Measurements from ENCODE around the gene MXRA8. TPM values are rescaled to one million over a fixed set of nuclear protein-coding genes. Genes with fewer than 3 reads are reported as not detected.
A peak's percentile ranks its signal among the peaks of the same experiment; 100 is the strongest.

The MXRA8 gene
- total RNA-seq, 1 experiment from 2014 or later = 9.6 TPM

GRCh38 chr1:1387098-1388077, 29.0 kb upstream of the MXRA8 start:
- H4K8ac ChIP-seq (replicated peaks; ENCODE audit: insufficient read length, low read depth, low read length) = no peak overlapping the region
- H4K91ac ChIP-seq (ENCODE audit: insufficient read length, low read depth, low read length) = no peak overlapping the region
- H2AFZ ChIP-seq (ENCODE audit: low read length) = no peak overlapping the region
- no peaks in the 10 kb centered on the region for H3K9me3 ChIP-seq (ENCODE audit: control insufficient read depth, low read depth, low read length)
- Mint-ChIP-seq H3K27me3 (ENCODE audit: low read depth) (no peaks in the 10 kb centered on the region), H3K27ac (peak overlapping the region in 1 of 3 experiments; percentile 11; a peak in 1 of 7 replicates), H3K9me3 (no peaks in the 10 kb centered on the region), H3K36me3 (ENCODE audit: insufficient read depth in 1 of 3, low read depth in 3 of 3) (peaks cover 51 to 82% (median 65%) of the 10 kb centered on the region in 3 experiments; a peak in 6 of 7 replicates), H3K4me3 (no peak overlapping the region), H3K4me1 (peaks cover 4% of the 10 kb centered on the region in 2 experiments; a peak in 1 of 4 replicates)
- no peak overlapping the region for H3K27ac ChIP-seq (ENCODE audit: insufficient read length, low read depth, low read length)
- WGBS (ENCODE audit: extremely low coverage, insufficient read length, low lambda C conversion rate) = no CpG with 5 or more reads among the region's 50 CpGs
- H3K79me1 ChIP-seq (ENCODE audit: insufficient read depth, low read depth, low read length, poor library complexity, severe bottlenecking) = no peaks in the 10 kb centered on the region
- no peak overlapping the region for H3K23ac ChIP-seq (ENCODE audit: insufficient read length, low read depth, low read length)
- H3K27me3 ChIP-seq (ENCODE audit: insufficient read depth, low read length) = no peaks in the 10 kb centered on the region
- no peak for DNase-seq
- H2BK5ac ChIP-seq (ENCODE audit: insufficient read length, low read length) = no peak overlapping the region
- H2BK15ac ChIP-seq (ENCODE audit: low read depth, low read length) = no peak overlapping the region
- TF ChIP-seq CTCF (conservative IDR thresholded peaks at IDR 0.05) = no peak
- no peak overlapping the region for H2AK5ac ChIP-seq (ENCODE audit: insufficient read length, low read length)
- no peaks in the 10 kb centered on the region for H3K23me2 ChIP-seq (ENCODE audit: insufficient read length, low read depth, low read length, poor library complexity, severe bottlenecking)
- no peaks in the 10 kb centered on the region for H3K4me1 ChIP-seq (ENCODE audit: insufficient read depth, low read length)
- H2BK12ac ChIP-seq (ENCODE audit: insufficient read length, low read depth, low read length) = no peak overlapping the region
- H2BK120ac ChIP-seq (ENCODE audit: low read depth, low read length, poor library complexity, severe bottlenecking) = no peak overlapping the region
- H3K4ac ChIP-seq (ENCODE audit: low read depth, low read length) = no peak overlapping the region
- no peaks in the 10 kb centered on the region for H4K20me1 ChIP-seq (ENCODE audit: control insufficient read depth, insufficient read depth, insufficient read length)
- no peak overlapping the region for H3K18ac ChIP-seq (ENCODE audit: insufficient read length, low read depth, low read length)
- H2BK20ac ChIP-seq (ENCODE audit: low read depth, low read length, poor library complexity, severe bottlenecking) = no peak overlapping the region
- no peaks in the 10 kb centered on the region for H3K79me2 ChIP-seq (ENCODE audit: insufficient read depth, low read length)
- H4K5ac ChIP-seq (ENCODE audit: insufficient read length, low read depth, low read length) = no peak overlapping the region
- H3K56ac ChIP-seq (ENCODE audit: insufficient read length, low read depth, low read length) = no peak overlapping the region
- H3T11ph ChIP-seq (ENCODE audit: low read length) = no peak overlapping the region
- no peak overlapping the region for H3K4me2 ChIP-seq (ENCODE audit: insufficient read depth, insufficient read length, low read length)
- H3K14ac ChIP-seq (ENCODE audit: insufficient read depth, low read length) = no peak overlapping the region
- no peak overlapping the region for H3K9ac ChIP-seq (ENCODE audit: extremely low read depth, insufficient read length, low read length)

Measured in H9 (cell line).